Hepatocyte (in vitro differentiated cells): ENCODE data around the gene NUCB2. TPM values are rescaled to one million over a fixed set of nuclear protein-coding genes. Genes with fewer than 3 reads are reported as not detected.

Source experiments
- DNase-seq: peaks from one replicate; pipeline ENCODE4 v3.0.0-alpha.2; 2016; ENCODE audit warnings: low spot score
- H2AFZ ChIP-seq: fragments of 200-600 bp; sonication (generic); 2 replicates; pipeline ENCODE4 v1.6.0; 2016; ENCODE audit warnings: antibody characterized with exemption, mild to moderate bottlenecking
- H3K27ac ChIP-seq: fragments of 200-600 bp; sonication (generic); 2 replicates; pipeline ENCODE4 v1.5.1; 2016; ENCODE audit warnings: mild to moderate bottlenecking
- H3K27me3 ChIP-seq: fragments of 200-600 bp; sonication (generic); 2 replicates; pipeline ENCODE4 v1.6.1; 2016
- H3K36me3 ChIP-seq: fragments of 200-600 bp; sonication (generic); replicated peaks from 2 replicates; pipeline ENCODE4 v1.5.1; 2016; ENCODE audit warnings: low read depth; ENCODE audit not compliant: insufficient read depth
- H3K4me1 ChIP-seq: fragments of 200-600 bp; sonication (generic); 2 replicates; pipeline ENCODE4 v1.5.1; 2016; ENCODE audit warnings: mild to moderate bottlenecking, moderate library complexity; ENCODE audit not compliant: insufficient read depth
- H3K4me2 ChIP-seq: fragments of 200-600 bp; sonication (generic); 2 replicates; pipeline ENCODE4 v1.6.0; 2016
- H3K4me3 ChIP-seq: fragments of 200-600 bp; sonication (generic); 2 replicates; pipeline ENCODE4 v1.5.1; 2016; ENCODE audit warnings: mild to moderate bottlenecking
- H3K79me2 ChIP-seq: fragments of 200-600 bp; sonication (generic); 2 replicates; pipeline ENCODE4 v1.6.0; 2017; ENCODE audit warnings: mild to moderate bottlenecking
- H3K9me2 ChIP-seq: fragments of 200-600 bp; sonication (generic); replicated peaks from 2 replicates; pipeline ENCODE4 v1.6.0; 2017; ENCODE audit warnings: mild to moderate bottlenecking; ENCODE audit not compliant: insufficient read depth
- H3K9me3 ChIP-seq: fragments of 200-600 bp; sonication (generic); 2 replicates; pipeline ENCODE4 v1.5.1; 2016; ENCODE audit warnings: low read depth, mild to moderate bottlenecking
- H4K20me1 ChIP-seq: fragments of 200-600 bp; sonication (generic); 2 replicates; pipeline ENCODE4 v1.6.0; 2016; ENCODE audit warnings: mild to moderate bottlenecking; ENCODE audit not compliant: insufficient read depth, poor library complexity, severe bottlenecking
- EZH2 ChIP-seq: fragments of 200-600 bp; sonication (generic); IDR thresholded peaks from 2 replicates; pipeline ENCODE4 v1.6.1; 2016; ENCODE audit warnings: antibody characterized with exemption, mild to moderate bottlenecking, borderline replicate concordance
- EZH2phosphoT487 ChIP-seq: fragments of 200-600 bp; sonication (generic); IDR thresholded peaks from one replicate; pipeline ENCODE4 v1.6.1; 2018; ENCODE audit warnings: antibody characterized with exemption, mild to moderate bottlenecking, low read depth, moderate library complexity; ENCODE audit not compliant: unreplicated experiment, severe bottlenecking
- WGBS: methylation state at CpG from one replicate; pipeline ENCODE4 v1.1.6; 2016; ENCODE audit warnings: low lambda C conversion rate; ENCODE audit errors: missing lambda C conversion rate; 5-methylcytosine and 5-hydroxymethylcytosine counted together
- polyA plus RNA-seq: library from polyadenylated mRNA; unstranded; fragments of >200 nt; fragmentation: Nextera tagmentation; extraction: Ambion mirVana; gene quantifications from 2 replicates; pipeline ENCODE4 v1.2.1, GENCODE V29; 2016
- total RNA-seq: library from RNA; depleted of rRNA; stranded (reverse); fragments of >200 nt; gene quantifications from 2 replicates; pipeline ENCODE4 v1.2.3, GENCODE V29; 2014
- TF ChIP-seq, protein P1 (sequence below): fragments of 200-600 bp; sonication (generic); IDR thresholded peaks from 2 replicates; pipeline ENCODE4 v1.5.1; 2016; ENCODE audit warnings: antibody characterized with exemption, mild to moderate bottlenecking; ENCODE audit not compliant: poor library complexity

NUCB2 gene
- total and polyA plus RNA-seq, 2 experiments from 2014 or later = 93.4 to 196 TPM

GRCh38 chr11:17381156-17381555 lies 104.6 kb downstream of the NUCB2 start:
- H3K36me3 ChIP-seq = no peaks in the 10 kb centered on the region
- TF ChIP-seq EZH2phosphoT487 (no peak), EZH2 (no peak)
- TF ChIP-seq, protein P1, sequence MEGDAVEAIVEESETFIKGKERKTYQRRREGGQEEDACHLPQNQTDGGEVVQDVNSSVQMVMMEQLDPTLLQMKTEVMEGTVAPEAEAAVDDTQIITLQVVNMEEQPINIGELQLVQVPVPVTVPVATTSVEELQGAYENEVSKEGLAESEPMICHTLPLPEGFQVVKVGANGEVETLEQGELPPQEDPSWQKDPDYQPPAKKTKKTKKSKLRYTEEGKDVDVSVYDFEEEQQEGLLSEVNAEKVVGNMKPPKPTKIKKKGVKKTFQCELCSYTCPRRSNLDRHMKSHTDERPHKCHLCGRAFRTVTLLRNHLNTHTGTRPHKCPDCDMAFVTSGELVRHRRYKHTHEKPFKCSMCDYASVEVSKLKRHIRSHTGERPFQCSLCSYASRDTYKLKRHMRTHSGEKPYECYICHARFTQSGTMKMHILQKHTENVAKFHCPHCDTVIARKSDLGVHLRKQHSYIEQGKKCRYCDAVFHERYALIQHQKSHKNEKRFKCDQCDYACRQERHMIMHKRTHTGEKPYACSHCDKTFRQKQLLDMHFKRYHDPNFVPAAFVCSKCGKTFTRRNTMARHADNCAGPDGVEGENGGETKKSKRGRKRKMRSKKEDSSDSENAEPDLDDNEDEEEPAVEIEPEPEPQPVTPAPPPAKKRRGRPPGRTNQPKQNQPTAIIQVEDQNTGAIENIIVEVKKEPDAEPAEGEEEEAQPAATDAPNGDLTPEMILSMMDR = no peak
- no peak overlapping the region for H3K4me2 ChIP-seq
- H3K9me2 ChIP-seq = no peaks in the 10 kb centered on the region
- H3K79me2 ChIP-seq = no peaks in the 10 kb centered on the region
- no peak overlapping the region for H3K4me3 ChIP-seq
- no peaks in the 10 kb centered on the region for H3K9me3 ChIP-seq
- no peak overlapping the region for H3K27ac ChIP-seq
- DNase-seq = no peak
- no peaks in the 10 kb centered on the region for H3K27me3 ChIP-seq
- 73% methylated on average over 4 of the region's 4 CpGs for WGBS
- H2AFZ ChIP-seq = no peak overlapping the region
- no peaks in the 10 kb centered on the region for H4K20me1 ChIP-seq
- H3K4me1 ChIP-seq = no peaks in the 10 kb centered on the region

Other genes with a start within 250 kb of the NUCB2 start
- 1,042 and 1,135 TPM in 2 replicates for gene RPS13, start 199.1 kb upstream of the NUCB2 start, total RNA-seq
- 567 and 644 TPM in 2 replicates for gene RPS13, start 199.1 kb upstream of the NUCB2 start, polyA plus RNA-seq
- gene PIK3C2A, start 68.8 kb upstream of the NUCB2 start, total RNA-seq = 96.1 and 98.6 TPM in 2 replicates
- 19.4 and 20.1 TPM in 2 replicates for gene PIK3C2A, start 68.8 kb upstream of the NUCB2 start, polyA plus RNA-seq
- 13.8 and 15.2 TPM in 2 replicates for gene NCR3LG1, start 75.1 kb downstream of the NUCB2 start, total RNA-seq
- 3.1 and 3.7 TPM in 2 replicates for gene NCR3LG1, start 75.1 kb downstream of the NUCB2 start, polyA plus RNA-seq
- gene KCNJ11, start 111.9 kb downstream of the NUCB2 start, total RNA-seq = 2.5 and 10.5 TPM in 2 replicates
- gene KCNJ11, start 111.9 kb downstream of the NUCB2 start, polyA plus RNA-seq = 0.31 and 1.6 TPM in 2 replicates
- gene ABCC8, start 200.1 kb downstream of the NUCB2 start, total RNA-seq = 0.88 and 2.2 TPM in 2 replicates
- gene ABCC8, start 200.1 kb downstream of the NUCB2 start, polyA plus RNA-seq = 0.89 TPM in 1 of 2 replicates, not detected in the other